ENCODE measurements around the gene VAC14.

The VAC14 gene

DNA sequence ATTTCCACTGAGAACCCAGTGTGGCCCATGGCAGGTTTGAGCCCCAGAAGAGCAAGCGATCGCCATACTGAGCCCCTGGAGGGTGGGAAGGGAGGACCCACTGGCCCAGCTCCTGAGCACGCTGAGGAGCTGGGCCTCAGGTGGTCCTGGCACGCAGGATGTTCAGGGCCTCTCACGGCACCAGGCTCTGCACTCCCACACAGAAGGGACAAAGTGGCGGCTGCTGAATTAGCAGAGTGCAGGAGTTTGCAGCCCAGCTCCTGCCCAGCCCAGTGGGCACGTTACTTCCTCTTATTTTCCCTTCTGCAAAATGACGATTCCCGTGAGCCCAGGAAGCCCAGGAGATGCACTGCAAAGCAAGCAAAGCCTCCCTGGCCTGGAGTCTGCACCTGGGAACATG is 72.8 kb downstream of the VAC14 start:
- H3K9me3 ChIP-seq (ENCODE audit: control insufficient read depth, insufficient read depth, low read depth, low read length): no peaks in the 10 kb centered on the region
- H3K4me3 ChIP-seq (ENCODE audit: low read depth, low read length): no peak overlapping the region
- peaks cover 0 to 7% of the 10 kb centered on the region in 2 experiments; a peak in 1 of 3 replicates for H3K36me3 ChIP-seq (ENCODE audit: control insufficient read depth in 2 of 2, insufficient read depth in 1 of 2, low read length in 2 of 2)
- ChIA-PET POLR2A (no interaction called here), CTCF (interaction anchor here (0.9 kb wide), 1 partner anchor 39 kb away, joined by 3 read pairs; no protein-coding TSS in a partner anchor)
- H3K27ac ChIP-seq (ENCODE audit: extremely low read depth, low read depth, low read length): no peak overlapping the region
- H3K4me1 ChIP-seq (ENCODE audit: control insufficient read depth, insufficient read depth, low read length): no peaks in the 10 kb centered on the region
- no peak for TF ChIP-seq ZNF785 (tag by site-specific recombination; IDR thresholded peaks at IDR 0.05)
- TF ChIP-seq FEZF1 (tag by site-specific recombination; IDR thresholded peaks at IDR 0.05): no peak
- TF ChIP-seq, protein P1, sequence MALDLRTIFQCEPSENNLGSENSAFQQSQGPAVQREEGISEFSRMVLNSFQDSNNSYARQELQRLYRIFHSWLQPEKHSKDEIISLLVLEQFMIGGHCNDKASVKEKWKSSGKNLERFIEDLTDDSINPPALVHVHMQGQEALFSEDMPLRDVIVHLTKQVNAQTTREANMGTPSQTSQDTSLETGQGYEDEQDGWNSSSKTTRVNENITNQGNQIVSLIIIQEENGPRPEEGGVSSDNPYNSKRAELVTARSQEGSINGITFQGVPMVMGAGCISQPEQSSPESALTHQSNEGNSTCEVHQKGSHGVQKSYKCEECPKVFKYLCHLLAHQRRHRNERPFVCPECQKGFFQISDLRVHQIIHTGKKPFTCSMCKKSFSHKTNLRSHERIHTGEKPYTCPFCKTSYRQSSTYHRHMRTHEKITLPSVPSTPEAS (tag by site-specific recombination; IDR thresholded peaks at IDR 0.05): no peak
- TF ChIP-seq ZNF184 (tag by site-specific recombination; IDR thresholded peaks at IDR 0.05): no peak
- TF ChIP-seq, protein P2, sequence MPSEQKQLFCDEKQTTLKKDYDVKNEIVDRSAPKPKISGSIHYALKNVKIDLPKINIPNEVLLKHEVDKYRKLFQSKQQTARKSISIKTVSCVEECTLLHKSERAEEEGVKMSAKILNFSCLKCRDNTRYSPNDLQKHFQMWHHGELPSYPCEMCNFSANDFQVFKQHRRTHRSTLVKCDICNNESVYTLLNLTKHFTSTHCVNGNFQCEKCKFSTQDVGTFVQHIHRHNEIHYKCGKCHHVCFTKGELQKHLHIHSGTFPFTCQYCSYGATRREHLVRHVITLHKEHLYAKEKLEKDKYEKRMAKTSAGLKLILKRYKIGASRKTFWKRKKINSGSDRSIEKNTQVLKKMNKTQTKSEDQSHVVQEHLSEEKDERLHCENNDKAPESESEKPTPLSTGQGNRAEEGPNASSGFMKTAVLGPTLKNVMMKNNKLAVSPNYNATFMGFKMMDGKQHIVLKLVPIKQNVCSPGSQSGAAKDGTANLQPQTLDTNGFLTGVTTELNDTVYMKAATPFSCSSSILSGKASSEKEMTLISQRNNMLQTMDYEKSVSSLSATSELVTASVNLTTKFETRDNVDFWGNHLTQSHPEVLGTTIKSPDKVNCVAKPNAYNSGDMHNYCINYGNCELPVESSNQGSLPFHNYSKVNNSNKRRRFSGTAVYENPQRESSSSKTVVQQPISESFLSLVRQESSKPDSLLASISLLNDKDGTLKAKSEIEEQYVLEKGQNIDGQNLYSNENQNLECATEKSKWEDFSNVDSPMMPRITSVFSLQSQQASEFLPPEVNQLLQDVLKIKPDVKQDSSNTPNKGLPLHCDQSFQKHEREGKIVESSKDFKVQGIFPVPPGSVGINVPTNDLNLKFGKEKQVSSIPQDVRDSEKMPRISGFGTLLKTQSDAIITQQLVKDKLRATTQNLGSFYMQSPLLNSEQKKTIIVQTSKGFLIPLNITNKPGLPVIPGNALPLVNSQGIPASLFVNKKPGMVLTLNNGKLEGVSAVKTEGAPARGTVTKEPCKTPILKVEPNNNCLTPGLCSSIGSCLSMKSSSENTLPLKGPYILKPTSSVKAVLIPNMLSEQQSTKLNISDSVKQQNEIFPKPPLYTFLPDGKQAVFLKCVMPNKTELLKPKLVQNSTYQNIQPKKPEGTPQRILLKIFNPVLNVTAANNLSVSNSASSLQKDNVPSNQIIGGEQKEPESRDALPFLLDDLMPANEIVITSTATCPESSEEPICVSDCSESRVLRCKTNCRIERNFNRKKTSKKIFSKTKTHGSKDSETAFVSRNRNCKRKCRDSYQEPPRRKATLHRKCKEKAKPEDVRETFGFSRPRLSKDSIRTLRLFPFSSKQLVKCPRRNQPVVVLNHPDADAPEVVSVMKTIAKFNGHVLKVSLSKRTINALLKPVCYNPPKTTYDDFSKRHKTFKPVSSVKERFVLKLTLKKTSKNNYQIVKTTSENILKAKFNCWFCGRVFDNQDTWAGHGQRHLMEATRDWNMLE (tag by site-specific recombination; conservative IDR thresholded peaks at IDR 0.05; ENCODE audit: low read depth): no peak
- no peak for TF ChIP-seq ZNF555 (tag by site-specific recombination; conservative IDR thresholded peaks at IDR 0.05)
- TF ChIP-seq ZNF394 (tag by site-specific recombination; IDR thresholded peaks at IDR 0.05; ENCODE audit: borderline replicate concordance): no peak
- TF ChIP-seq ZNF133 (tag by site-specific recombination; IDR thresholded peaks at IDR 0.05): no peak
- TF ChIP-seq ZNF530 (tag by site-specific recombination; IDR thresholded peaks at IDR 0.05; ENCODE audit: low read depth): no peak
- TF ChIP-seq ZNF132 (tag by site-specific recombination; IDR thresholded peaks at IDR 0.05; ENCODE audit: borderline replicate concordance): no peak
- TF ChIP-seq ZNF629 (tag by site-specific recombination; IDR thresholded peaks at IDR 0.05): no peak
- TF ChIP-seq ZFP3 (tag by site-specific recombination; IDR thresholded peaks at IDR 0.05; ENCODE audit: low read depth): no peak
- no peak for TF ChIP-seq ZBTB48 (tag by site-specific recombination; IDR thresholded peaks at IDR 0.05)
- TF ChIP-seq KLF1 (tag by site-specific recombination; IDR thresholded peaks at IDR 0.05): no peak
- TF ChIP-seq ZNF311 (tag by site-specific recombination; IDR thresholded peaks at IDR 0.05; ENCODE audit: borderline replicate concordance): no peak
- no peak for TF ChIP-seq ZNF175 (tag by site-specific recombination; IDR thresholded peaks at IDR 0.05)
- TF ChIP-seq ZBTB8A (tag by site-specific recombination; IDR thresholded peaks at IDR 0.05): no peak
- TF ChIP-seq ZNF157 (tag by site-specific recombination; IDR thresholded peaks at IDR 0.05): no peak

DNA sequence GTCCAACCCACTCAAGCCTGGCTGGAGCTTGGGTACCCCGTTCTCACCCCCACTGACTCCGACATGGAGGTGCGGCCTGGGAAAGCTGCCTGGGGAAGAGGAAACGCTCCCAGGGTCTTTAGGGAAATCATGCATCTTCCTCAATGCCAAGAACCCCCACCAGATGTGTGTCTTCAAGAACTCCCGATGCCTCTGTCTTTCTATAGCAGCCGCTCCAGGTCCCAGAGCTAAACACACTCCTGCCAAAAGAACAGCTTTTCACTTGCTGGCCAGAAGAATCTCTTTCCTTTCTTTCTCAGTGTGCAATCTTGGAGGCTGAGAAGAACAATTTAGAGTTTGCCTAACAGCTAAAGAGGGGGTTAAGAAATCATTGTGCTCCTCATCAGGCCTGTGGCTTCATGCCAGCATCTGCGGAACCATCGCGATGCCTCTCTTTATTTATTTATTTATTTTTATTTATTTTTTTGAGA is 74.0 kb downstream of the VAC14 start:
- ChIA-PET CTCF (interaction anchor here (1.5 kb wide), 1 partner anchor 12 kb away, joined by 4 read pairs; no protein-coding TSS in a partner anchor), POLR2A (no interaction called here)
- peaks cover 0 to 7% of the 10 kb centered on the region in 2 experiments; a peak in 1 of 3 replicates for H3K36me3 ChIP-seq (ENCODE audit: control insufficient read depth in 2 of 2, insufficient read depth in 1 of 2, low read length in 2 of 2)
- no peak overlapping the region for H3K4me3 ChIP-seq (ENCODE audit: low read depth, low read length)
- H3K4me1 ChIP-seq (ENCODE audit: control insufficient read depth, insufficient read depth, low read length): no peaks in the 10 kb centered on the region
- no peak overlapping the region for H3K27ac ChIP-seq (ENCODE audit: extremely low read depth, low read depth, low read length)
- H3K9me3 ChIP-seq (ENCODE audit: control insufficient read depth, insufficient read depth, low read depth, low read length): no peaks in the 10 kb centered on the region
- TF ChIP-seq ZNF404 (tag by site-specific recombination; IDR thresholded peaks at IDR 0.05): no peak
- TF ChIP-seq GLIS2 (tag by site-specific recombination; IDR thresholded peaks at IDR 0.05): no peak
- no peak for TF ChIP-seq ZNF837 (tag by site-specific recombination; IDR thresholded peaks at IDR 0.05)
- no peak for TF ChIP-seq ZNF530 (tag by site-specific recombination; IDR thresholded peaks at IDR 0.05; ENCODE audit: low read depth)
- TF ChIP-seq, protein P3, sequence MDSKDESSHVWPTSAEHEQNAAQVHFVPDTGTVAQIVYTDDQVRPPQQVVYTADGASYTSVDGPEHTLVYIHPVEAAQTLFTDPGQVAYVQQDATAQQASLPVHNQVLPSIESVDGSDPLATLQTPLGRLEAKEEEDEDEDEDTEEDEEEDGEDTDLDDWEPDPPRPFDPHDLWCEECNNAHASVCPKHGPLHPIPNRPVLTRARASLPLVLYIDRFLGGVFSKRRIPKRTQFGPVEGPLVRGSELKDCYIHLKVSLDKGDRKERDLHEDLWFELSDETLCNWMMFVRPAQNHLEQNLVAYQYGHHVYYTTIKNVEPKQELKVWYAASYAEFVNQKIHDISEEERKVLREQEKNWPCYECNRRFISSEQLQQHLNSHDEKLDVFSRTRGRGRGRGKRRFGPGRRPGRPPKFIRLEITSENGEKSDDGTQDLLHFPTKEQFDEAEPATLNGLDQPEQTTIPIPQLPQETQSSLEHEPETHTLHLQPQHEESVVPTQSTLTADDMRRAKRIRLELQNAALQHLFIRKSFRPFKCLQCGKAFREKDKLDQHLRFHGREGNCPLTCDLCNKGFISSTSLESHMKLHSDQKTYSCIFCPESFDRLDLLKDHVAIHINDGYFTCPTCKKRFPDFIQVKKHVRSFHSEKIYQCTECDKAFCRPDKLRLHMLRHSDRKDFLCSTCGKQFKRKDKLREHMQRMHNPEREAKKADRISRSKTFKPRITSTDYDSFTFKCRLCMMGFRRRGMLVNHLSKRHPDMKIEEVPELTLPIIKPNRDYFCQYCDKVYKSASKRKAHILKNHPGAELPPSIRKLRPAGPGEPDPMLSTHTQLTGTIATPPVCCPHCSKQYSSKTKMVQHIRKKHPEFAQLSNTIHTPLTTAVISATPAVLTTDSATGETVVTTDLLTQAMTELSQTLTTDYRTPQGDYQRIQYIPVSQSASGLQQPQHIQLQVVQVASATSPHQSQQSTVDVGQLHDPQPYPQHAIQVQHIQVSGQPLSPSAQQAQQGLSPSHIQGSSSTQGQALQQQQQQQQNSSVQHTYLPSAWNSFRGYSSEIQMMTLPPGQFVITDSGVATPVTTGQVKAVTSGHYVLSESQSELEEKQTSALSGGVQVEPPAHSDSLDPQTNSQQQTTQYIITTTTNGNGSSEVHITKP (tag by site-specific recombination; IDR thresholded peaks at IDR 0.05): no peak
- no peak for TF ChIP-seq GLI2 (tag by site-specific recombination; IDR thresholded peaks at IDR 0.05; ENCODE audit: borderline replicate concordance, low read depth)
- no peak for TF ChIP-seq ZBTB48 (tag by site-specific recombination; IDR thresholded peaks at IDR 0.05)
- TF ChIP-seq, protein P4, sequence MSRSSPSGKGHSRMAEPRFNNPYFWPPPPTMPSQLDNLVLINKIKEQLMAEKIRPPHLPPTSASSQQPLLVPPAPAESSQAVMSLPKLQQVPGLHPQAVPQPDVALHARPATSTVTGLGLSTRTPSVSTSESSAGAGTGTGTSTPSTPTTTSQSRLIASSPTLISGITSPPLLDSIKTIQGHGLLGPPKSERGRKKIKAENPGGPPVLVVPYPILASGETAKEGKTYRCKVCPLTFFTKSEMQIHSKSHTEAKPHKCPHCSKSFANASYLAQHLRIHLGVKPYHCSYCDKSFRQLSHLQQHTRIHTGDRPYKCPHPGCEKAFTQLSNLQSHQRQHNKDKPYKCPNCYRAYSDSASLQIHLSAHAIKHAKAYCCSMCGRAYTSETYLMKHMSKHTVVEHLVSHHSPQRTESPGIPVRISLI (tag by site-specific recombination; IDR thresholded peaks at IDR 0.05): no peak
- TF ChIP-seq ZNF677 (tag by site-specific recombination; IDR thresholded peaks at IDR 0.05): no peak
- no peak for TF ChIP-seq ZBTB21 (tag by site-specific recombination; IDR thresholded peaks at IDR 0.05)

Data from HEK293 (cell line).